OCI-LY7 (cell line): Measurements from ENCODE around the gene BRD7. TPM values are rescaled to one million over a fixed set of nuclear protein-coding genes. Genes with fewer than 3 reads are reported as not detected.

ENCODE experiments used
- BruUV-seq: library from RNA; stranded (reverse); fragments of 400-500 nt; replicated peaks from 2 replicates; lab custom pipeline; 2021; lab: Mats Ljungman, UMichigan
- CTCF ChIA-PET: fragments of 300-600 bp; sonication (Branson Sonifier 250); formaldehyde crosslinking; loops from one replicate; lab custom pipeline; 2022; ENCODE audit warnings: antibody characterized with exemption; ENCODE audit not compliant: unreplicated experiment; lab: Charles Lee
- POLR2A ChIA-PET: fragments of 300-600 bp; sonication (Branson Sonifier 250); formaldehyde crosslinking; loops from one replicate; lab custom pipeline; 2022; ENCODE audit warnings: antibody characterized with exemption; lab: Charles Lee
- DNase-seq: peaks from one replicate; pipeline ENCODE4 v3.0.0-alpha.2; 2015; ENCODE audit warnings: low spot score
- H2AFZ ChIP-seq: fragments of 200-600 bp; sonication (generic), shearing (Covaris generic); 2 replicates; pipeline ENCODE4 v1.6.1; 2014; ENCODE audit warnings: mild to moderate bottlenecking, antibody characterized with exemption, low read length, moderate library complexity
- H3K27ac ChIP-seq: fragments of 200-600 bp; sonication (generic); 2 replicates; pipeline ENCODE4 v1.5.1; 2014; ENCODE audit warnings: mixed run types, low read depth, mild to moderate bottlenecking, moderate library complexity, low read length, inconsistent platforms; ENCODE audit not compliant: poor library complexity, severe bottlenecking
- H3K36me3 ChIP-seq: fragments of 200-600 bp; sonication (generic); 2 replicates; pipeline ENCODE4 v1.6.1; 2014; ENCODE audit warnings: mild to moderate bottlenecking, antibody characterized with exemption, low read length, moderate library complexity, mixed read lengths; ENCODE audit not compliant: insufficient read depth
- H3K4me1 ChIP-seq: fragments of 200-600 bp; sonication (generic); 2 replicates; pipeline ENCODE4 v1.5.1; 2014; ENCODE audit warnings: mild to moderate bottlenecking, low read length; ENCODE audit not compliant: insufficient read depth, poor library complexity, severe bottlenecking
- H3K4me2 ChIP-seq: fragments of 200-600 bp; sonication (generic); 2 replicates; pipeline ENCODE4 v1.6.1; 2014; ENCODE audit warnings: mild to moderate bottlenecking, low read length
- H3K4me3 ChIP-seq: fragments of 200-600 bp; sonication (generic); 2 replicates; pipeline ENCODE4 v1.5.1; 2014; ENCODE audit warnings: mild to moderate bottlenecking, low read depth, low read length; ENCODE audit not compliant: poor library complexity, severe bottlenecking
- H3K79me2 ChIP-seq: fragments of 200-600 bp; sonication (generic); 2 replicates; pipeline ENCODE4 v1.6.1; 2016; ENCODE audit warnings: low read depth, mild to moderate bottlenecking, low read length, moderate library complexity, mixed read lengths; ENCODE audit not compliant: insufficient read depth
- H3K9me2 ChIP-seq: fragments of 200-600 bp; sonication (generic); 2 replicates; pipeline ENCODE4 v1.6.1; 2016; ENCODE audit warnings: mild to moderate bottlenecking, low read length, mixed read lengths; ENCODE audit not compliant: insufficient read depth
- H3K9me3 ChIP-seq: fragments of 200-600 bp; sonication (generic); 2 replicates; pipeline ENCODE4 v1.6.1; 2014; ENCODE audit warnings: mild to moderate bottlenecking, mixed run types, low read length, mixed read lengths
- H4K20me1 ChIP-seq: fragments of 200-600 bp; sonication (generic); 2 replicates; pipeline ENCODE4 v1.6.1; 2014; ENCODE audit warnings: mild to moderate bottlenecking, antibody characterized with exemption, low read length, moderate library complexity, mixed read lengths; ENCODE audit not compliant: insufficient read depth
- CTCF ChIP-seq: fragments of 200-600 bp; sonication (generic); conservative IDR thresholded peaks from 2 replicates; pipeline ENCODE4 v1.5.1; 2014; ENCODE audit warnings: mild to moderate bottlenecking, antibody characterized with exemption, low read length, moderate library complexity, mixed read lengths
- EZH2phosphoT487 ChIP-seq: fragments of 200-600 bp; sonication (generic); IDR thresholded peaks from 2 replicates; pipeline ENCODE4 v1.6.1; 2018; ENCODE audit warnings: low read depth, borderline replicate concordance, mild to moderate bottlenecking, mixed run types, antibody characterized with exemption, low read length, moderate library complexity, mixed read lengths
- intact Hi-C: fragments of 100-400 bp; cut with micrococcal nuclease; formaldehyde crosslinking; loops from one replicate; pipeline ENCODE4 v1.10.0; 2022; ENCODE audit not compliant: unreplicated experiment
- total RNA-seq, 2 experiments: library from RNA; depleted of rRNA in 1 of 2; stranded (reverse); fragments of >200 nt in 1 of 2; shearing (Covaris generic) in 1 of 2; gene quantifications; 2 replicates each; pipeline ENCODE4 v1.2.3, GENCODE V29; 2014 to 2022

Gene BRD7
- total RNA-seq, 2 experiments from 2014 or later: 78.5 to 105 TPM

GRCh38 chr16:50390914-50391716 lies 22.3 kb upstream of the BRD7 start:
- Histone ChIP-seq H4K20me1 (no peaks in the 10 kb centered on the region), H3K9me3 (no peaks in the 10 kb centered on the region), H3K4me3 (no peak overlapping the region), H2AFZ (no peak overlapping the region), H3K36me3 (no peaks in the 10 kb centered on the region), H3K4me1 (peaks cover 19% of the 10 kb centered on the region), H3K9me2 (no peaks in the 10 kb centered on the region), H3K4me2 (no peak overlapping the region), H3K27ac (no peak overlapping the region), H3K79me2 (no peaks in the 10 kb centered on the region)
- TF ChIP-seq EZH2phosphoT487 (no peak), CTCF (no peak)
- DNase-seq: no peak
- no TSS peak for BruUV-seq
- intact Hi-C loops: no loop called here
- ChIA-PET CTCF (interaction anchor here (0.6 kb wide), 1 partner anchor 1403 kb away, joined by 4 read pairs; no protein-coding TSS in a partner anchor), POLR2A (no interaction called here)

- Histone ChIP-seq H3K9me3 (no peaks in the 10 kb centered on the region), H3K36me3 (no peaks in the 10 kb centered on the region), H3K4me3 (no peak overlapping the region), H3K4me2 (no peak overlapping the region), H4K20me1 (no peaks in the 10 kb centered on the region), H3K9me2 (no peaks in the 10 kb centered on the region), H2AFZ (no peak overlapping the region), H3K79me2 (no peaks in the 10 kb centered on the region), H3K4me1 (peaks cover 16% of the 10 kb centered on the region), H3K27ac (no peak overlapping the region)
- no peak for TF ChIP-seq EZH2phosphoT487
- no peak for TF ChIP-seq CTCF
- intact Hi-C loops: no loop called here
- DNase-seq: no peak
- POLR2A ChIA-PET: interaction anchor here (0.5 kb wide), 1 partner anchor 90 kb away, joined by 5 read pairs; no protein-coding TSS in a partner anchor
- BruUV-seq: no TSS peak
- CTCF ChIA-PET: no interaction called here
These were observed 21.6 kb upstream of the BRD7 start for GRCh38 chr16:50390371-50390771.

GRCh38 chr16:50389900-50390299 lies 21.1 kb upstream of the BRD7 start:
- CTCF ChIA-PET: no interaction called here
- no peak for TF ChIP-seq EZH2phosphoT487
- TF ChIP-seq CTCF: no peak
- Histone ChIP-seq H3K27ac (no peak overlapping the region), H3K36me3 (no peaks in the 10 kb centered on the region), H3K4me1 (peaks cover 17% of the 10 kb centered on the region), H3K9me3 (no peaks in the 10 kb centered on the region), H3K4me3 (no peak overlapping the region), H4K20me1 (no peaks in the 10 kb centered on the region), H3K79me2 (no peaks in the 10 kb centered on the region), H3K9me2 (no peaks in the 10 kb centered on the region), H2AFZ (no peak overlapping the region), H3K4me2 (no peak overlapping the region)
- intact Hi-C loops: no loop called here
- POLR2A ChIA-PET: interaction anchor here (0.5 kb wide), 1 partner anchor 90 kb away, joined by 5 read pairs; no protein-coding TSS in a partner anchor
- no TSS peak for BruUV-seq
- no peak for DNase-seq
